CD4-positive, alpha-beta T cell treated with Interleukin-4 for 4 hours (primary cell): ENCODE data around the gene THEM5.
A peak's percentile ranks its signal among the peaks of the same experiment; 100 is the strongest.
"Not testable (repeated sequence)": the region's sequence is repeated elsewhere in the genome, so short reads cannot be mapped to it uniquely, and the experiment has no call there.

Experiments used
- DNase-seq: peaks from one replicate; pipeline ENCODE4 v3.0.0-alpha.2; 2020

THEM5 gene

GRCh38 chr1:151867321-151867720, 13.8 kb upstream of the THEM5 start:
- no peak for DNase-seq

DNA sequence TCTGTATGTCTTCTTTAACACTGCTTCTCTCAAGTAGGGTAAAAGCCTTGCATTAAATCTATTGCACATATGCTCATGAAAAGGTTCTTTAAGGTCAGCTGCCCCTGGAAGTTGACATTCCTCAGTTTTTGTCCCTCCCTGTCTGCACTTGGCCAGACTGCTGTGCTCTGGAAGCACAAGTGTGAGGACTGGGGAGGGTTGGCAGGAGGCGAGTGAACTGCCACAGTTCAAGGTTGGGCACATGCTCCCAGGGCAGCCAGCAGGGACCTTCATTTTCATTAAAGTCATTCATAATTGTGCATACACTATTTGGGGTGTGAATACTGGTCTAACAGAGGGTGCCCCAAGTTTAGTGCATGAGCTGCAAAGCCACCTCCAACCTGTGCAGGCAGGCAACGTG, 10.9 kb upstream of the THEM5 start:
- DNase-seq, result no peak

GRCh38 chr1:151862604-151863003, 9.1 kb upstream of the THEM5 start:
- DNase-seq, result no peak

- no peak for DNase-seq
Observed at GRCh38 chr1:151860504-151861187, 7.1 kb upstream of the THEM5 start.

DNA sequence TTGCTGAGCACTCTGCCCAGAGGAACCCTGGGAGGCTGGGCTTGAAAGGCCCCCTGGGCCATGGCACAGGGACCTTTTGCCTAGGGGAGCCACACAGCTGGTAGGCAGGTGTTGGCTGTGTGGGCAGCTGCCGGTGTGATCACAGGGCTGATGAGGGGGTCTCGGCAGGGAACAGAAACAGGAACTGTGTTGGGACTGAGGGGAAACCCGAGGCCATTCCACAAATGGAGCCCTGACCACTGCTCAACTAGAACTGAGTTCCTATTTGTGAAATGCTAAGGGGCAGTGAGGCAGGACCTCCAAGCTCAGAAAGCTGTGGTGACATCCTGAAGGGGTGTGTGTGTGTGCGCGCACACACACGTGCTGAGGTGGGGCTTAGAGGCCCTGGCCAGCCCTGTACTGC, 6.4 kb upstream of the THEM5 start:
- DNase-seq, result no peak

- DNase-seq, result no peak
Observed at GRCh38 chr1:151858886-151859665, 5.6 kb upstream of the THEM5 start.

DNA sequence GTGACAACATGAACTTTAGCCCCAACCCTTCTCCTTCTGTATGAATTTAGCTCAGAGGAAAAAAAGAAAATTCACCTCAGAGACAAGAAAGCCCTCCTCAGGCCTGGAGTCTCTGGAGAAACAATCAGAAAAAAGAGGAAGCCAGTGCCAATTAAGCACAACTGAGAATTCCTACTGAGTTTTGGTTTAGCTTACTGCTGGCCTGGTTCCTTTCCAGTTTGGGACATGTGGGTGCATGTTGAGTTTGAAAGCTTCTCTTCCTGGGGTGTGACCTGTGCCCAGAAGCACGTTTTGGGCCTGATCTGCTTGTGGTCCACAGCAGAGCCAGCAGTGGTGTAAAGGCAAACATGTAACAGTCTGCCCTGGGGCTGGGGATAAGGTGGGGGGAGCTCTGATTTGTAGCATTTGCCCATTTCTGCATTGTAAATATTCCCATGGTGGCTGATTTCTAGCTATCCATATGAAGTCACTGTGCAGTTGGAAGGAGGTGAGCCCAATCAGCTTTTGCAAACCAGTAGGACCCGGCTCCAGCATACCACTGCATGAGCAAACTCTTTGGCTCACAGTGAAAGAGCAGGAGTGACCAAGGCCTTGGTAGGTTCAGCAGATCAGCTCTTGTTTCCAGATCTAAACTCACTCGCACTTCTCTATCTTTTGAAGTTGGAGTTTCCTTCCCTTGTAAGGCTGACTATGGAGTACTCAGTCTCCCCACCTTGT, 4.7 kb upstream of the THEM5 start:
- no peak for DNase-seq

GRCh38 chr1:151855933-151856332, 2.4 kb upstream of the THEM5 start:
- no peak for DNase-seq

DNA sequence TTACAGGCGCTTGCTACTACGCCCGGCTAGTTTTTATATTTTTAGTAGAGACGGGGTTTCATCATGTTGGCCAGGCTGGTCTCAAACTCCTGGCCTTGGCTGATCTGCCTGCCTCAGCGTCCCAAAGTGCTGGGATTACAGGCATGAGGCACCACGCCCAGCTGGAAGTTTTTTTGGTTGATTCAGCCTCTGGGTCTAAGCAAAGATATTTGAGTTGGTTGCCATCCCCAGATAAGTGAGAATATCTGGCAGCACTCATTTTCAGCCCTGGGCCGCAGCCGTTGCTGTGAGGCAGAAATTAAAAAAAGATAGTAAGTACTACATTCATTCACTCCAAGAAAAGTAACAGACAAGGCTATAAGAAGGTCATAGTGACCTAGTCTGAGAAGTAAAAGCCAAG, 2.0 kb upstream of the THEM5 start:
- DNase-seq, result not testable (repeated sequence)

DNA sequence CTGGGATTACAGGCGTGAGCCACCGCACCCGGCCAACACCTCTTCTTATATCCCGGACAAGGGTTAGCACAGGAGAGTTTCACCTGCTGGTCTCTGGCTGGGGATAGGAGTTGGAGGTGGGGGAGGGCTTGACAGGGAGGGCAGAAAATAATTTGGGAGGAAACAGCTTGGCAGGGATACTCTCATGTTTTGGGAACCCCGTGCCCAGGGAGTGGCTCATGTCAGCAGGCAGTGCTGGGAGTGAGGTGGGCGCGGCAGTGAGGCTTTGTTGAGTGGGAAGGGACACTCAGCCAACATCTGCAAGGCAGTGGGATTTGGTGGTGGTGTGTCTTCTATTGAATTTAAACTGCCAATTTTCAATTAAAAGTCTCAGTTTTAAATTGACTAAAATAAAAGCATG, 1.1 kb upstream of the THEM5 start:
- DNase-seq, result no peak

- no peak for DNase-seq
Observed at GRCh38 chr1:151852733-151853132, 779 bp downstream of the THEM5 start.

DNA sequence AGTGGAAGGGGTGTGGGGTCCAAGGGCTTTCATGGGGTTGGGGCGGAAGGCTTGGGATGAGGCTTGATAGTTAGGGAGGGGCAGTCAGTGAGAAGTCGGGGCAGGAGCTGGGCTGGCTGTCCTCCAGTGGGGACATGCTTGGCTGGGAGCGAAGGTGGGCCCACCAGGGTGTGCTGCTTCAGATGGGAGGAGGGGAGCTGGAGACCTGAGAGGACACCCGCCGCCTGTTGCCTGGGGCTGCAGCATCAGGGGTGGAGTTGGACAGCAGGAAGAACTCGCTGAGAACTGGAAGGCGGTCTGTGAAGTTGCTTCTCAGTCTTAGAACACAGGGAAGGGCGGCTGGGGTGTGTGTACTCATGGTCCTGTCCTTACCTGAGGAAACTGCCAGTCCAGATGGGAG, 1.6 kb downstream of the THEM5 start:
- DNase-seq, result no peak

DNA sequence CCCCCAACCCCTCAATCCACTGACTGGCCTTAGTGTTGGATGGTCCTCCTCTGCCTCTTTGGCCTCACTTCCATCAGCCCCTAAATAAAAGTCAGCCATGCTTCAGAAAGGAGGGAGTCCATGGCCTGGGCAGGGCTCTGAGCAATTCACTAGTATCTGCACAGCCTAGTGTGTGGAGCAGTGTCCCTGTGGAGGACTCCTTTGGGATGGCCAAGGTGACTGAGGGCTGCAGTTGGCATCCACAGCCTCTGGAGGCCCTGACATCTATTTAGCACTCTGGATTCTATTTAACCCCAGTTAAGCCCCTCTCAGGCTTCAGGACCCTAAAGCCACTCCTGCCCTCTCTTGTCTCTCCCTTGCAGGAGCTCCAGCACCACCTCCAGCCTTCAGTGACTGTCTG, 3.6 kb downstream of the THEM5 start:
- DNase-seq, result no peak

DNA sequence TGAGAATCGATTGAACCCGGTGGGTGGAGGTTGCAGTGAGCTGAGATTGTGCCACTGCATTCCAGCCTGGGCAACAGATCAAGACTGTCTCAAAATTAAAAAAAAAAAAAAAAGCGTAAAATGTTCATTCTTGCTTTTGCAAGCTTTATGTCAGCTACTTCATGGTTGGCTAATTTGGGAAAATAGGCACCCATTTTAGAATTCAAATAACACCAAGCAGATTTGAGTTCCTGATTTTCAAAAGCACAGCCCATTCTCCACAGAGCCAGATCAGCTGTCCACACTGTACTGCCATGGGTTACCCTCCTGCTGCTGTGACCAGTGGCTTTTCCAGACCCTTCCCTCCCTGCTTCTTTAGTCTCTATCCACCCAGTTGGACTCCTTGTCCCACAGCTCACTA, 4.4 kb downstream of the THEM5 start:
- no peak for DNase-seq

DNA sequence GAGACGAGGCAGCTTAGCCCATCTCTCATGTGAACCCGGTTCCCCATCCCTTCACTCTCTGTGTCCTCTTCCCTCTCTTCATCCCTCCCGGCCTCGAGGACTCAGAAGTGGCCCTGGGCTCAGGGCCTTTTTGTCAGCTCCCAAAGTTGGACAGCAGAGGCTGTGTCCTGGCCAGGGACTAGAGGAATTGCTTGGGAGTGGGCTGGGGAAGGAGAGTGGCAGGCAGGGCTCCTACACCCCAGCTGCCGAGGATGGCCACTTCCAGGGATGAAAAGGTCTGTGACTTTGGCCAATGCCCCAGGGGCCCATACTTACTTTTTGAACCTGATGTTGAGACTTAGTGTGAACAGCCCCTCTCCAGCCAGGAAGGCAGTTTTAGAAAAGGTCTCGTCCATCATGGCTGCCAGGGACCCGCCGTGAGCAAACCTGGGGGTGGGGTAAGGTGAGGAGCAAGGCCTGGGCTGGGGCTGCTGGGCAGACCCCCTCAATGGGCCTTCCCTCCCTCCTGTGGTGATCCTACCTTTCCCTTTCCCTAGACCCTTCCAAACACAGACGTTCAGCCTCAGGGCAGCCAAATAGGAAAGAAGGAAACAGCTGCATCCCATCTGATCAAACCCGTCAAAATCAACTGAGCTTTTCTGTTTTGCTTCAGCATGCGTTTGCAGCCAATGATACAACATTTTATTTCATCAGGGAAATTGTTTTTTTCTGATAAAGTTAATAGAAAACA, 5.5 kb downstream of the THEM5 start:
- DNase-seq, result no peak

- no peak for DNase-seq
Observed at GRCh38 chr1:151846686-151847237, 6.8 kb downstream of the THEM5 start.

GRCh38 chr1:151846062-151846568, 7.4 kb downstream of the THEM5 start:
- DNase-seq, result peak; percentile 34

- no peak for DNase-seq
Observed at GRCh38 chr1:151843398-151843797, 10.1 kb downstream of the THEM5 start.

DNA sequence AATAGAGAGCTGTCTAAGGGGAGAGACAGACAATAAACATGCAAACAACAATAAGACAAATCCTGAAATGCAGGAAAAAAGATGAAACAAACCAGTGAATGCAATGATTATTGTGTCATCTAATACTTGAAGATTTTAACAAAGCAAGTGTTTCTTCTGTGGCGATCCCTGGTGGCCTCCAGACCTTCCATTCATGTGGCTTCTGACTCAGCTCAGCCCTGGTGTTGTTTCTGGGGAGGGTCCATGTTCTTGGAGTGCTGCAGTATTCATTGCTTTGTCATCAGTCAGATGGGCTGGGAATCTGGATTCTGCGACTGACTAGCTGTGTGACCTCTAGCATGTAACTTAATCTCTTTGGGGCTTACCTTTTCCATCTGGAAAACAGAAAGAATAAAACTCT, 12.4 kb downstream of the THEM5 start:
- no peak for DNase-seq

DNA sequence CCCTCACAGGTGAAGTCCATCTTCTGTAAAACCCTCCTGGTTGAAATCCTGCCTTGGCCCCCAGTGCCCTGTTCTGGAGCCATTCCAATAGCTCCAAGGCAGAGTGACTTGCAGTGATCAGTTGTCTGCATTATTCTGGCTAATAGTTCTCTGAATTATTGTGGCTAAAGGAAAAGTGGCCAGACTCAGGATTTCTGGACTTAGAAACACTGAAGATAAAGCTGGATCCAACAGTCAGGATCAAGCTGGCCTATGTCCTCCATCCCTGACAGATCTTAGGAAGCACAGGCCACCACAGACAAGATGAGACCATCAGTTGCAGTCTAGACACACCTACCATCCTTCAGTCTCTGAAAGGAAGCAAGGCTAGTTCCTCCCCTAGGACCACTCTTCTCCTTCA, 13.1 kb downstream of the THEM5 start:
- no peak for DNase-seq

- peak; percentile 76 for DNase-seq
Observed at GRCh38 chr1:151839457-151840403, 13.8 kb downstream of the THEM5 start, which contains the start of gene C2CD4D. C2CD4D (minus strand) TSS chr1:151839820; CDS start chr1:151838989, 831 bp downstream.

GRCh38 chr1:151839082-151839412, 14.5 kb downstream of the THEM5 start:
- no peak for DNase-seq
